Osteocyte (in vitro differentiated cells): ENCODE results near the gene HIVEP3. TPM values are rescaled to one million over a fixed set of nuclear protein-coding genes. Genes with fewer than 3 reads are reported as not detected.
A peak's percentile ranks its signal among the peaks of the same experiment; 100 is the strongest.

ENCODE experiments used
- DNase-seq: peaks from one replicate; pipeline ENCODE4 v3.0.0; 2021; ENCODE audit warnings: mixed read lengths; ENCODE audit not compliant: unreplicated experiment; ENCODE audit errors: extremely low spot score
- H3K27ac Mint-ChIP-seq: one replicate; pipeline ENCODE4 v1.8.0; 2021; ENCODE audit warnings: mild to moderate bottlenecking, mixed read lengths; ENCODE audit not compliant: unreplicated experiment
- H3K27me3 Mint-ChIP-seq: one replicate; pipeline ENCODE4 v1.8.0; 2021; ENCODE audit warnings: mixed read lengths; ENCODE audit not compliant: unreplicated experiment
- H3K36me3 Mint-ChIP-seq: one replicate; pipeline ENCODE4 v1.8.0; 2021; ENCODE audit warnings: mixed read lengths; ENCODE audit not compliant: unreplicated experiment
- H3K4me1 Mint-ChIP-seq: one replicate; pipeline ENCODE4 v1.8.0; 2021; ENCODE audit warnings: mixed read lengths; ENCODE audit not compliant: unreplicated experiment
- H3K4me3 Mint-ChIP-seq: one replicate; pipeline ENCODE4 v1.8.0; 2021; ENCODE audit warnings: mild to moderate bottlenecking, moderate library complexity, mixed read lengths; ENCODE audit not compliant: unreplicated experiment
- H3K9me3 Mint-ChIP-seq: one replicate; pipeline ENCODE4 v1.8.0; 2021; ENCODE audit warnings: mixed read lengths; ENCODE audit not compliant: unreplicated experiment
- total RNA-seq: library from RNA; stranded (reverse); gene quantifications from 2 replicates; pipeline ENCODE4 v1.2.1, GENCODE V29; 2021
- TF ChIP-seq, protein P1 (sequence below): fragments of 200-600 bp; sonication (generic); IDR thresholded peaks from 2 replicates; pipeline ENCODE4 v1.5.0; 2021; ENCODE audit warnings: antibody characterized with exemption, mild to moderate bottlenecking, moderate library complexity

HIVEP3 gene
- total RNA-seq, 1 donor from 2014 or later = 0.97 TPM

DNA sequence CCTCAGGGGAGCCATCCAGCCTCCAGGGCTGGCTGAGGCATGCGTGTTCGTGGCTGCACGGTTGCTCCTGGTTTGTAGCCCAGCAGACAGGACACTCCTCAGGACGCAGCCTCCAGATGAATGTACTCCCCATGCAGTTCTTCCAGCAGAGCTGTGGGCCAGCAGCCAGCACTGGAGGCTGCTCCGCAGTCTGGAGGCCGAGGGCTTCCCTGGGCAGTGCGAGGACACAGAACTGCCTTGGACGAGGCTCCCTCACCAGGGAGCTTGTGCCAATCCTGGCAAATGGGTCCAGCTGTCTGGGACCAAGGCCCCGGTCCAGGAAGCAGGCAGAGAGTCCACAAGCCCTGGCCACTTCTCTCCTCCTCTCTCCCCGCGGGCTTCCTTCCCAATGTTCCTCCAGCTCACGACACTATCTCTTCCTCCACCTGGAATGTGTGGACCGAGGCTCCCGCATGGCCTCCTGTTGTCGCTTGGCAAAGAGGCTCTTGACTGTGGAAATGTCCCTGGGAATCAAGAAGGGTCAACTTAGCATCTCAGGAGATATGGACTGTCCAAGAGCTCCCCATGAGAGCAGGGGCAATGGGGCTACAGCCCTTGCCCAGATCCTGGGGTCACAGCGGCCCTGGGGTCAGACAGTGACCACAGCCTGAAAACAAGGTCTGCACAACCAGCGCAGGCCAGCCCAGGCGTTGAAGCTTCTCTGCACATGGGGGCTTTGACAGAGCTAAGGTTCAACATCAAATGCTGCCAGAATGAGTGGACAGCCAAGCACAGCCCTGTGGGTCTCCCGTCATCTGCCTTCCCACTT lies 439.5 kb downstream of the HIVEP3 start:
- H3K27ac Mint-ChIP-seq = no peak overlapping the region
- no peak for DNase-seq
- H3K4me1 Mint-ChIP-seq = peaks cover 64% of the 10 kb centered on the region
- H3K36me3 Mint-ChIP-seq = no peaks in the 10 kb centered on the region
- TF ChIP-seq, protein P1, sequence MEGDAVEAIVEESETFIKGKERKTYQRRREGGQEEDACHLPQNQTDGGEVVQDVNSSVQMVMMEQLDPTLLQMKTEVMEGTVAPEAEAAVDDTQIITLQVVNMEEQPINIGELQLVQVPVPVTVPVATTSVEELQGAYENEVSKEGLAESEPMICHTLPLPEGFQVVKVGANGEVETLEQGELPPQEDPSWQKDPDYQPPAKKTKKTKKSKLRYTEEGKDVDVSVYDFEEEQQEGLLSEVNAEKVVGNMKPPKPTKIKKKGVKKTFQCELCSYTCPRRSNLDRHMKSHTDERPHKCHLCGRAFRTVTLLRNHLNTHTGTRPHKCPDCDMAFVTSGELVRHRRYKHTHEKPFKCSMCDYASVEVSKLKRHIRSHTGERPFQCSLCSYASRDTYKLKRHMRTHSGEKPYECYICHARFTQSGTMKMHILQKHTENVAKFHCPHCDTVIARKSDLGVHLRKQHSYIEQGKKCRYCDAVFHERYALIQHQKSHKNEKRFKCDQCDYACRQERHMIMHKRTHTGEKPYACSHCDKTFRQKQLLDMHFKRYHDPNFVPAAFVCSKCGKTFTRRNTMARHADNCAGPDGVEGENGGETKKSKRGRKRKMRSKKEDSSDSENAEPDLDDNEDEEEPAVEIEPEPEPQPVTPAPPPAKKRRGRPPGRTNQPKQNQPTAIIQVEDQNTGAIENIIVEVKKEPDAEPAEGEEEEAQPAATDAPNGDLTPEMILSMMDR = no peak
- no peaks in the 10 kb centered on the region for H3K9me3 Mint-ChIP-seq
- H3K4me3 Mint-ChIP-seq = no peak overlapping the region
- no peaks in the 10 kb centered on the region for H3K27me3 Mint-ChIP-seq

DNA sequence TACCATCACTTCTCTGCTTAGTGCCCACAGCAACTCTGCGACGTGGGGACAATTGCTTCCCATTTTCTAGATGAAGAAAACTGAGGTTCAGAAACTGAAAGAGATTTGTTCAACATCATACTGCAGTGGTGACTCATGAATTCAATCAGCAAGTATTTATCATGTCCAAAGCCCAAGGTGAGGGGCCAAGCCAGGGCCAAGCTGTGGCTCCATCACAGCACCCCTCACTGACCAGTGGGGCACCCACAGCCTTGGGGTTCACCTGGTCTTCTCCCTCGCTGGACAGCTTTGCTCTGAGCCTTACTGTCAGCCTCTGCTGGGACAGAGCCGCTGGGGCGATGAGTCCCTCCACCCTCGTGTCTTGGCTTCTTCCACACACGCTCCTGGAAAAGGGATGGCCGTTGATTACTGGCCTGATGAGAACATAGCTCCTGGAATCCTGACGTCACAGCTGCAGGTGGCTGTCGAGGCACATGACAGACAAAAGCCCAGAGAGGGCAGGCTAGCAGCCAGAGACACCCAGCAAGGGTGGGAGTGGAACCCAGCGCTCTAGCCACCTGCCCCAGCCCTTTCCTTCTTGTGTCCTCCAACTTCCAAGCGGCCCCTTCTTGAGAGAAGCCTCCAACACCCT lies 440.5 kb downstream of the HIVEP3 start:
- Mint-ChIP-seq H3K4me1 (peaks cover 59% of the 10 kb centered on the region), H3K27ac (no peak overlapping the region), H3K36me3 (no peaks in the 10 kb centered on the region), H3K9me3 (no peaks in the 10 kb centered on the region), H3K4me3 (no peak overlapping the region), H3K27me3 (no peaks in the 10 kb centered on the region)
- no peak for DNase-seq
- TF ChIP-seq, protein P1 = no peak

DNA sequence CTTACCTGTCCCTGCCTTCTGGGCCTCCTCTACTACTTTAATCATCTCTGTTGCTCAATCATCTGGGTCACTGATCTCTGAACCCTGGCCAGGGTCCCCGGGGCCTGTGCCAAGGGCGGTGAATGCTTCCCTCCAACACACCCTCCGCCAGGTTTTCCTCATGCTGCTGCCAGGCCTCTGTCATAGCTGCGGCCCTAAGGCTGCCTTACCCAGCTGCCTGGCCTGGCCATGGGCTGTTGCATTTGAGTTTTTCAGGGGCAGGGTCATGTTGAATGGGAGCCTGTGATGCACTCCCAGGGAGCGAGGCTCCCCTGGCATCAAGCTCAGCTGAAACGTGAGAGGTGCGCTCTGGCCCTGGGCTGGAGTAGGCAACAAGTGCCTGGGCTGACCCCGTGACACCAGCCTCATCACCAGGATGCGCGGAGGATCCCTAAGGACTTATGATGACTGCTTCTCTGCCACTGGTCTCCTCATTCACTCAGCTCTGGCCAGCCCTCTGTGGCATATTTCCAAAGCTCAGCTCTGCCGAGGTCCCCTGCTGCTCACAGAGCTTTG lies 441.8 kb downstream of the HIVEP3 start:
- Mint-ChIP-seq H3K4me3 (no peak overlapping the region), H3K27me3 (no peaks in the 10 kb centered on the region), H3K27ac (peak overlapping the region; percentile 56), H3K4me1 (peaks cover 49% of the 10 kb centered on the region), H3K36me3 (no peaks in the 10 kb centered on the region), H3K9me3 (no peaks in the 10 kb centered on the region)
- TF ChIP-seq, protein P1 = no peak
- DNase-seq = no peak

DNA sequence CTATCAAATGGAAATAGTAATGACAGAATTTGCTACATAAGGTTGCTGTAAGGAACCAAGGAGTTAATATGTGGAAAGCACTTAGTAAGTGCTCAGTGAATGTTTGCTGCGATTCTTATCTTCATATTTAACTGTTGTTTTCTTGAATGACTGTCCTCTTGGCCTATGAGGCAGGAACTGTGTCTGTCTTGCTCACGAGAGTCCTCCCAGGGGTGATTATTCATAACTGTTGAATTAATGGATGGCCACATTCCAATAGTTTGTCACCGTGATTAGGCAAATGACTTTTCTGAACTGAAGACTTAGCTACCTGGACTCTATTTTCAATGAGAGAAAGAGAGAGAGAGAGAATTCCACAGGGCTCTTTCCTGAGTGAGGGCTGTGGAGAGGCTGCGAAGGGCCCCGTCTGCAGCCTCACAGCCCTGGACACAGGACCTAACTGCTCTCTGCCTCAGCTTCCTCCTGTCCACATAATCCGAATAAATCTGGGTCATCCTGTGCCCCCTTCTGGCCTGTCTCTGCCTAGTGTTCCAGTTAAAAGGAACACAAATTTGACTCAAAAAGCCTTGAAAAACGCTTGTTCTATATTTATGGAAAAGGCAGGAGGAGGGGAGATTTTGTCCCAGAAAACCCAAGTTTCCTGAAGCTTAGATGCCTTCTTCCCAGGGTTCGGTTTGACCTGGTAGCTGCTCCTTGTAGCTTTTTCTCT lies 442.7 kb downstream of the HIVEP3 start:
- TF ChIP-seq, protein P1 = peak; percentile 29
- Mint-ChIP-seq H3K27me3 (no peaks in the 10 kb centered on the region), H3K27ac (no peak overlapping the region), H3K9me3 (no peaks in the 10 kb centered on the region), H3K4me1 (peaks cover 49% of the 10 kb centered on the region), H3K36me3 (no peaks in the 10 kb centered on the region), H3K4me3 (no peak overlapping the region)
- no peak for DNase-seq
